ENCODE data around the gene ABR.

ABR gene

GRCh38 chr17:968812-969730 lies 210.7 kb downstream of the ABR start:
- in situ Hi-C loops (cut with MboI; ENCODE audit: low sequenced_read_pairs), result no loop called here

- in situ Hi-C loops (cut with MboI; ENCODE audit: low sequenced_read_pairs), result no loop called here
Measured at GRCh38 chr17:967122-967521, 212.7 kb downstream of the ABR start.

GRCh38 chr17:965311-965989 lies 214.3 kb downstream of the ABR start:
- in situ Hi-C loops (cut with MboI; ENCODE audit: low sequenced_read_pairs), result no loop called here

- in situ Hi-C loops (cut with MboI; ENCODE audit: low sequenced_read_pairs), result no loop called here
Measured at GRCh38 chr17:964876-965275, 214.9 kb downstream of the ABR start.

- in situ Hi-C loops (cut with MboI; ENCODE audit: low sequenced_read_pairs), result no loop called here
Measured at GRCh38 chr17:962670-963069, 217.1 kb downstream of the ABR start.

GRCh38 chr17:962166-962565 lies 217.6 kb downstream of the ABR start:
- in situ Hi-C loops (cut with MboI; ENCODE audit: low sequenced_read_pairs), result no loop called here

GRCh38 chr17:958712-959451 lies 220.9 kb downstream of the ABR start:
- in situ Hi-C loops (cut with MboI; ENCODE audit: low sequenced_read_pairs), result no loop called here

- in situ Hi-C loops (cut with MboI; ENCODE audit: low sequenced_read_pairs), result no loop called here
Measured at GRCh38 chr17:957856-958421, 221.8 kb downstream of the ABR start.

GRCh38 chr17:956905-957304 lies 222.9 kb downstream of the ABR start:
- in situ Hi-C loops (cut with MboI; ENCODE audit: low sequenced_read_pairs), result no loop called here

GRCh38 chr17:954431-955164 lies 225.2 kb downstream of the ABR start:
- in situ Hi-C loops (cut with MboI; ENCODE audit: low sequenced_read_pairs), result no loop called here

- in situ Hi-C loops (cut with MboI; ENCODE audit: low sequenced_read_pairs), result no loop called here
Measured at GRCh38 chr17:953767-954166, 226.0 kb downstream of the ABR start.
